ENCODE results near the gene TPSG1.
"Not testable (repeated sequence)": the region's sequence is repeated elsewhere in the genome, so short reads cannot be mapped to it uniquely, and the experiment has no call there.

TPSG1 gene

GRCh38 chr16:1193143-1193824 is 31.8 kb downstream of the TPSG1 start:
- DNase-seq = no peak

GRCh38 chr16:1192384-1193073 is 32.5 kb downstream of the TPSG1 start:
- DNase-seq = no peak

GRCh38 chr16:1190789-1191188 is 34.3 kb downstream of the TPSG1 start:
- not testable (repeated sequence) for DNase-seq

GRCh38 chr16:1189455-1189854 is 35.6 kb downstream of the TPSG1 start:
- DNase-seq = no peak

GRCh38 chr16:1188432-1189189 is 36.5 kb downstream of the TPSG1 start:
- no peak for DNase-seq

GRCh38 chr16:1185460-1186207 is 39.4 kb downstream of the TPSG1 start:
- not testable (repeated sequence) for DNase-seq

- DNase-seq = no peak
Observed at GRCh38 chr16:1184980-1185379, 40.1 kb downstream of the TPSG1 start.

GRCh38 chr16:1184156-1184868 is 40.8 kb downstream of the TPSG1 start:
- no peak for DNase-seq

GRCh38 chr16:1182950-1183907 is 41.8 kb downstream of the TPSG1 start:
- DNase-seq = no peak

- no peak for DNase-seq
Observed at GRCh38 chr16:1182316-1182671, 42.8 kb downstream of the TPSG1 start.

- DNase-seq = no peak
Observed at GRCh38 chr16:1181404-1182315, 43.4 kb downstream of the TPSG1 start.

- DNase-seq = no peak
Observed at GRCh38 chr16:1180549-1181403, 44.3 kb downstream of the TPSG1 start.

- no peak for DNase-seq
Observed at GRCh38 chr16:1178295-1178910, 46.7 kb downstream of the TPSG1 start.

- no peak for DNase-seq
Observed at GRCh38 chr16:1177750-1178149, 47.3 kb downstream of the TPSG1 start.

GRCh38 chr16:1177053-1177452 is 48.0 kb downstream of the TPSG1 start:
- DNase-seq = no peak

- DNase-seq = no peak
Observed at GRCh38 chr16:1176280-1176897, 48.7 kb downstream of the TPSG1 start.

GRCh38 chr16:1175566-1176279 is 49.3 kb downstream of the TPSG1 start:
- no peak for DNase-seq

All from NCI-H526 treated with DMSO at 0.1 percent for 48 hours (cell line).